Stimulated activated CD4-positive, alpha-beta T cell treated with anti-CD3 and anti-CD28 coated beads, Interleukin-12 subunit alpha, Interleukin-12 subunit beta, amount 100 ng/mL, for 24 hours (primary cell): Measurements from ENCODE around the gene MYL10.

Source experiments
- DNase-seq, 2 experiments: peaks; one replicate each; pipeline ENCODE4 v3.0.0-alpha.2; 2020; ENCODE audit warnings: low read depth in 2 of 2

The MYL10 gene

DNA sequence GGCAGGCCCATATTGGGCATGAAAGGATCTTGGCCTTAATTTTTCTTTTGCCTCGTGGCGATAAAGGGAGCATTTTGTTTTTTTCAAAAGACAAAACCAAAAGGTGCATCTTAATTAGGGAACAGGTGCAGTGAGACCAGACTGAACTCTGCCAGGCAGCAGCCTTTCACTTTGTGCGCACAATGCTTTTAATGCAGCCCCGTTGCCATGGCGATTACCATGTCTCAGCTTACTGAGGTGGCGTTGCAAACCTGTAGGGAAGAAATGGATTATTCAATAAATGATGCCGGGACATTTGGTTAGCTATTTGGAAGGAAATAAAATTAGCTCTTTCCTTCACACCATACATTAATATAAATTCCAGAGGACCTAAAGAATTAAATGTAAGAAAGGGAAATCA lies 61.9 kb downstream of the MYL10 start:
- DNase-seq, result no peak

- no peak for DNase-seq
Observed at GRCh38 chr7:101565601-101566209, 63.4 kb downstream of the MYL10 start.

- no peak for DNase-seq
Observed at GRCh38 chr7:101564778-101565211, 64.3 kb downstream of the MYL10 start.

GRCh38 chr7:101563943-101564777 lies 64.9 kb downstream of the MYL10 start:
- DNase-seq, result no peak
